Colonic mucosa (tissue), 4 donors: ENCODE measurements around the gene TSTD1. TPM values are rescaled to one million over a fixed set of nuclear protein-coding genes. Genes with fewer than 3 reads are reported as not detected.

ENCODE experiments used
- DNase-seq: peaks from one replicate; pipeline ENCODE4 v3.0.0-alpha.2; 2020
- H3K27ac ChIP-seq: fragments of 200-600 bp; one replicate; pipeline ENCODE4 v1.8.0; 2021
- H3K27me3 ChIP-seq: fragments of 200-600 bp; one replicate; pipeline ENCODE4 v1.8.0; 2021
- H3K36me3 ChIP-seq: fragments of 200-600 bp; one replicate; pipeline ENCODE4 v1.8.0; 2021
- H3K4me1 ChIP-seq: fragments of 200-600 bp; one replicate; pipeline ENCODE4 v1.8.0; 2021; ENCODE audit warnings: mild to moderate bottlenecking
- H3K4me3 ChIP-seq: fragments of 200-600 bp; one replicate; pipeline ENCODE4 v1.8.0; 2021
- H3K9ac ChIP-seq, 2 donors: one replicate each; pipeline ENCODE4 v1.7.0; 2013; ENCODE audit warnings: control low read depth in 2 of 2, low read depth in 2 of 2, low read length in 2 of 2
- H3K9me3 ChIP-seq: fragments of 200-600 bp; one replicate; pipeline ENCODE4 v1.8.0; 2021
- intact Hi-C: fragments of 100-400 bp; cut with DNase I; formaldehyde crosslinking; loops from one replicate; pipeline ENCODE4 v1.14.1; 2022
- total RNA-seq, 2 donors: library from RNA; stranded (reverse); fragmentation: NEBNext Ultra II Directional in 1 of 2; extraction: Animal tissue kit (Norgen Biotek cat#: 25700) in 1 of 2; gene quantifications; one replicate each; pipeline ENCODE4 v1.2.1, GENCODE V29; 2021
- TF ChIP-seq, protein P1 (sequence below): fragments of 200-600 bp; IDR thresholded peaks from one replicate; pipeline ENCODE4 v1.8.0; 2022; ENCODE audit warnings: antibody characterized with exemption, mild to moderate bottlenecking
- donor health status: healthy.
- donor health status: DM: no; HTN: no; CAD: no.
- donor health status: DM: no; HTN: no; CAD: no.

The TSTD1 gene
- total RNA-seq, 2 donors from 2014 or later = 74.7 to 87.8 TPM

DNA sequence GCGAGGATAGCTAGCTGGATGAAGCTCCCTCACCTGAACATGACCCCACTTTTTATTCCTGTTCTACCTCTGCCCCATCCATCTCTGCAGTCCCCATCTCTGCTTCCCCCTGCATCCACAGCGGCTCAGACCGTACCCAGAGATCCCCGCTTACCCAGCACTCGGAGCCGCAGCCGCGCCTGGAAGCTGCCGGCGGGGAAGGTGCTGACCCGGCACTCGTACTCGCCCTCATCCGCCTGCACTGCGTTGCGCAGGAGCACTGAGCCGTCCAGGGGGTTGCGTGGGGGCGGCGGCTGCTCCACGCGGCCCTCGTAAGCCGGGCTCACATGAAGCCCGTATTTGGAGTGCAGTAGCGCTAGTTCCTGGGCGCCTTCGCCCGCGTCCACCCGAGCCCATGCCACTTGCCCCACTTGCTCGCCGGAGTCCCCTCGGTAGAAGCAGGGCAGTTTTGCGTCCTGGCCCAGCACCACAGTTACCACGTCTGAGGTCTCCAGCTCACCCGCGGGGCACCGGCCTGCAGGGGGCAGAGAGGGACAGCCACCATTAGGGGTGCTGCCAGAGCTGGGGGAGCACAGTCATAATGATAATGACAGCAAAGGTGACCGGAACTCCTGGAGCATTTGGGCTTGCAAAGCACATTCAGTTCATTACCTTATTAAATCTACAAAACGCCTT is 40.8 kb upstream of the TSTD1 start:
- intact Hi-C loops = no loop called here
- H3K9ac ChIP-seq = no peak overlapping the region
- no peaks in the 10 kb centered on the region for H3K9me3 ChIP-seq
- H3K36me3 ChIP-seq = no peaks in the 10 kb centered on the region
- no peak overlapping the region for H3K4me3 ChIP-seq
- no peak for DNase-seq
- peaks cover 3% of the 10 kb centered on the region for H3K4me1 ChIP-seq
- H3K27me3 ChIP-seq = no peaks in the 10 kb centered on the region
- TF ChIP-seq, protein P1, sequence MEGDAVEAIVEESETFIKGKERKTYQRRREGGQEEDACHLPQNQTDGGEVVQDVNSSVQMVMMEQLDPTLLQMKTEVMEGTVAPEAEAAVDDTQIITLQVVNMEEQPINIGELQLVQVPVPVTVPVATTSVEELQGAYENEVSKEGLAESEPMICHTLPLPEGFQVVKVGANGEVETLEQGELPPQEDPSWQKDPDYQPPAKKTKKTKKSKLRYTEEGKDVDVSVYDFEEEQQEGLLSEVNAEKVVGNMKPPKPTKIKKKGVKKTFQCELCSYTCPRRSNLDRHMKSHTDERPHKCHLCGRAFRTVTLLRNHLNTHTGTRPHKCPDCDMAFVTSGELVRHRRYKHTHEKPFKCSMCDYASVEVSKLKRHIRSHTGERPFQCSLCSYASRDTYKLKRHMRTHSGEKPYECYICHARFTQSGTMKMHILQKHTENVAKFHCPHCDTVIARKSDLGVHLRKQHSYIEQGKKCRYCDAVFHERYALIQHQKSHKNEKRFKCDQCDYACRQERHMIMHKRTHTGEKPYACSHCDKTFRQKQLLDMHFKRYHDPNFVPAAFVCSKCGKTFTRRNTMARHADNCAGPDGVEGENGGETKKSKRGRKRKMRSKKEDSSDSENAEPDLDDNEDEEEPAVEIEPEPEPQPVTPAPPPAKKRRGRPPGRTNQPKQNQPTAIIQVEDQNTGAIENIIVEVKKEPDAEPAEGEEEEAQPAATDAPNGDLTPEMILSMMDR = no peak
- no peak overlapping the region for H3K27ac ChIP-seq

DNA sequence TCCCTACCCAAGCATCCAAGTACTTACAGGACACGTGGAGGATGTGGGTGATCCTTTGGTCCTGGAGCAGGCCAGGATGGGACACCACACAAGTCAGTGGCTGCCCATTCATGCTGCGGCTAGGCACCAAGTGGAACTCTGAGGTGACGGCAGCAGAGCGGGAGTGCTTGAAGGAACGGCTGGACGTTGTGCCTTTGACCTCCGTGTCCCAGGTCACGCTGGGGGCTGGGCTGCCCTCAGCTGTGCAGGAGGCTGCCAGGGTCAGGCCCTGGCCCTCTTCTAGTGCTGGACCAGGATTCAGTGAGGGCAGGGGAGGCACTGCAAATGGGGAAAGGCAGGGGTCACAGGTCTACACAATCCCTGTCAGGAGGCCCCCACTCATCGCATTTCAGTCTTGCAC is 38.7 kb upstream of the TSTD1 start:
- no peaks in the 10 kb centered on the region for H3K9me3 ChIP-seq
- intact Hi-C loops = no loop called here
- no peak overlapping the region for H3K27ac ChIP-seq
- TF ChIP-seq, protein P1 = no peak
- no peaks in the 10 kb centered on the region for H3K27me3 ChIP-seq
- H3K4me3 ChIP-seq = no peak overlapping the region
- no peaks in the 10 kb centered on the region for H3K4me1 ChIP-seq
- H3K36me3 ChIP-seq = no peaks in the 10 kb centered on the region
- no peak overlapping the region for H3K9ac ChIP-seq
- no peak for DNase-seq

DNA sequence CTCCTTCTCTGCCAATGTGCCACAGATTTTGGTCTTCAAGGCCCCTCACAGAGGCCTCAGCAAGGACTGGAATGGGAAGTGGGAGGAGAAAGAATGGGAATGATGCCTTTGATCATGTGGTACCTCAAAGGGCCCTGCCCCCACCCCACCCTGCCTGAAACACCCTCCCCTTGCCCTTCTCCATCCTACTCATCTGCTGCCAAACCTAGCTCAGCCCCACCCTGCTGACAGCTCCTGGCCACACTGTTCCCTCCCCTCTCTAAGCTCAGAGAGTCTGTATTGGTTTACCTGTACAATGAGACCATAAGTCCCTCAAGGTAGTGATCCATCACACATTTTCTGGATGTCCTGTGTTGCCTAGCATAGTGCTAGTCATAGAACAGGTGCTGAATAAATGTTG is 37.6 kb upstream of the TSTD1 start:
- H3K4me1 ChIP-seq = no peaks in the 10 kb centered on the region
- no peak for DNase-seq
- no peaks in the 10 kb centered on the region for H3K9me3 ChIP-seq
- no peak overlapping the region for H3K27ac ChIP-seq
- no peaks in the 10 kb centered on the region for H3K27me3 ChIP-seq
- no peaks in the 10 kb centered on the region for H3K36me3 ChIP-seq
- H3K4me3 ChIP-seq = no peak overlapping the region
- H3K9ac ChIP-seq = no peak overlapping the region
- TF ChIP-seq, protein P1 = no peak
- intact Hi-C loops = no loop called here

DNA sequence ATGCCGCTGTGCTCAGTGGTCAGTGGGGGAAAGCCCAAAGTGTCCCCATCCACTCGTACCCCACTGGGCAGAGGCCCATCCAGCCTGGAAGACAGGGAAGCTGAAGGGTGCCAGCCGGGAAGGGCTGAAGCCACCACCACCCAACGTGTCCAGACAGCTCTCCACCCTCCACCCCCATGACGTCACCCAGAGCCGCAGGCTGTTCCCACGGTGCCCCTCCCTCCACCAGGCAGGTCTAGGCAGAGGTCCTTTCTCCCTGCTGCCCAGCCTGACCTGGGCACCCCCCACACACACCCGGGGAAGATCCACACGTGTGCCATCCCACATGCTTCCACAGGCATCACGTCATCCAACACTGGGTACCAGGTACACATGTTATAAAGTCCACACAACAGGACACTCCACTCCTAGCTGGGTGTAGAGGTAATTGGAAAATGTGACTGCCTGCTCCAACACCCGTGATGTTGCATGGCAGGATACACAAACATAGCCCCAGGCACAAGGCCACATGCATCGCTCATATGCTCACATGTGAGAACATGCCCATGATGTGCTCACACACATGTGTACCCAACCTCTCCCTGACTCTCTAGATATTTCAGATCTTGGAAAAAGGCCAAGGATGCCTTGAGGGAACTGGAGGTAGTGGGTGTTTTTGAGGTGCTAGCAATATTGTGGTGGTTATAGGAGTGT is 36.1 kb upstream of the TSTD1 start:
- H3K9ac ChIP-seq = no peak overlapping the region
- DNase-seq = no peak

DNA sequence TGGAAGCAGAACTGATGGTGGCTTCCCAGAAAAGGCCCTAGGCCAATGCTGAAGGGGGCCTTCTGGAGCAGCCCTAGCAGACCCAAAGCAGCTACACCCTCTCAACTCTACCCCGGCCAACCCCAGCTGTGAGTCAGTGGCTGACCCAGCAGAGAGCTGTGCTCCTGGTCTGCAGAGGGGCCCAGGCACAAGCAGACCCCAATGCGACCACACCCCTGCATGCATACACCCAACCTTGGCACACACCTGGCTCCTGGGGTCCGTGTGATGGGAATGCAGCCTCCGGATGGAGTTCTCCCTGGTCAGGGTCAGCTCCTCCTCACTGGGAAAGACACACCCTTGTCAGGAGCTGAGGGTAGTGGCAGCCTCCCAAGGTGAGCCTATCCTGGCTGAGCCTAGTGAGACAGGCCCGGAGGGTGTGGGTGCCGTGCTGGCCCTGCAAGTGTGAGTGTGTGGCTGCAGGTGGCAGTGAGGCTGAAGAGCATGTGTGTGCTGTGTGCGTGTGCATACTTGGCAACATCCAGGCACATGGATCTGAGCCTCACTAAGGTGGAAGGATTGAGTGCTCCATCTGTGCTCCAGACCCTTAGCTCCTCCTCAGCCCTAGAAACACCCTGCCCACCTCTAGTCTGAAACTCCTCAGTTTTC is 34.8 kb upstream of the TSTD1 start:
- peak; percentile 49 for DNase-seq
- H3K9me3 ChIP-seq = no peaks in the 10 kb centered on the region
- no peak overlapping the region for H3K27ac ChIP-seq
- no peak overlapping the region for H3K4me3 ChIP-seq
- H3K27me3 ChIP-seq = no peaks in the 10 kb centered on the region
- no peaks in the 10 kb centered on the region for H3K36me3 ChIP-seq
- TF ChIP-seq, protein P1 = no peak
- intact Hi-C loops = no loop called here
- H3K4me1 ChIP-seq = no peaks in the 10 kb centered on the region
- no peak overlapping the region for H3K9ac ChIP-seq

More for the DNA sequence above, 36.1 kb upstream of the TSTD1 start:
- intact Hi-C loops = no loop called here
- Histone ChIP-seq H3K36me3 (no peaks in the 10 kb centered on the region), H3K27me3 (no peaks in the 10 kb centered on the region), H3K4me1 (no peaks in the 10 kb centered on the region), H3K4me3 (no peak overlapping the region), H3K27ac (no peak overlapping the region), H3K9me3 (no peaks in the 10 kb centered on the region)
- TF ChIP-seq, protein P1 = no peak
